Vagina (tissue), 2 donors: ENCODE data around the gene UNC13A. TPM values are rescaled to one million over a fixed set of nuclear protein-coding genes. Genes with fewer than 3 reads are reported as not detected.
A peak's percentile ranks its signal among the peaks of the same experiment; 100 is the strongest.

Source experiments
- DNase-seq, 2 donors: peaks; one replicate each; pipeline ENCODE4 v3.0.0-alpha.2; 2017; ENCODE audit errors: extremely low spot score in 2 of 2
- H3K27ac ChIP-seq: fragments of 200-600 bp; sonication (generic); one replicate; pipeline ENCODE4 v1.5.1; 2019
- H3K27me3 ChIP-seq: fragments of 200-600 bp; sonication (generic); one replicate; pipeline ENCODE4 v1.5.1; 2019
- H3K36me3 ChIP-seq, 2 donors: fragments of 200-600 bp; sonication (generic); one replicate each; pipeline ENCODE4 v1.5.1; 2017 to 2019
- H3K4me1 ChIP-seq: fragments of 200-600 bp; sonication (generic); one replicate; pipeline ENCODE4 v1.5.1; 2019
- H3K4me3 ChIP-seq, 2 donors: fragments of 200-600 bp; sonication (generic); 1 replicate in 1 of 2; 2 replicates in 1 of 2; pipeline ENCODE4 v1.5.1; 2016 to 2019
- H3K9me3 ChIP-seq: fragments of 200-600 bp; sonication (generic); one replicate; pipeline ENCODE4 v1.5.1; 2019
- CTCF ChIP-seq, 3 experiments: fragments of 450-650 bp in 2 of 3; fragments of 200-600 bp in 1 of 3; sonication (generic) in 1 of 3; IDR thresholded peaks; one replicate each; pipeline ENCODE4 v1.5.1; 2017 to 2019; ENCODE audit warnings: antibody characterized with exemption in 3 of 3, mild to moderate bottlenecking in 2 of 3, moderate library complexity in 2 of 3
- POLR2A ChIP-seq, 2 donors: fragments of 450-650 bp; IDR thresholded peaks; one replicate each; pipeline ENCODE4 v1.6.1; 2017; ENCODE audit warnings: antibody characterized with exemption in 2 of 2, mild to moderate bottlenecking in 2 of 2, moderate library complexity in 2 of 2
- POLR2AphosphoS5 ChIP-seq, 2 donors: sonication (generic); formaldehyde crosslinking; IDR thresholded peaks; one replicate each; pipeline ENCODE4 v1.9.0; 2017; ENCODE audit warnings: antibody characterized with exemption in 2 of 2, mild to moderate bottlenecking in 2 of 2, low read depth in 1 of 2; ENCODE audit not compliant: insufficient read depth in 1 of 2
- intact Hi-C: fragments of 100-400 bp; cut with DNase I; formaldehyde crosslinking; loops from one replicate; pipeline ENCODE4 v1.15.1; 2023
- total RNA-seq: library from RNA; depleted of rRNA; stranded (reverse); fragments of >200 nt; gene quantifications from one replicate; pipeline ENCODE4 v1.2.3, GENCODE V29; 2016

The UNC13A gene
- 0.49 TPM for total RNA-seq

GRCh38 chr19:17687857-17688784 lies at the start of gene UNC13A:
TSS of gene UNC13A (minus strand) at chr19:17688354. CDS start at chr19:17688199, 155 bp downstream.
- DNase-seq, result no peak
- Histone ChIP-seq H3K4me3 (peak within 1 kb of the TSS in 1 of 2 donors; percentile 10), H3K4me1 (peaks cover 18% of the 10 kb centered on the region), H3K27ac (no peak within 1 kb of the TSS), H3K27me3 (peaks cover 8% of the 10 kb centered on the region), H3K9me3 (no peaks in the 10 kb centered on the region), H3K36me3 (no peaks in the 10 kb centered on the region)
- no peak for TF ChIP-seq POLR2A (IDR thresholded peaks at IDR 0.05)
- no peak for TF ChIP-seq CTCF (IDR thresholded peaks at IDR 0.05)
- TF ChIP-seq POLR2AphosphoS5 (IDR thresholded peaks at IDR 0.05; ENCODE audit: insufficient read depth in 1 of 2, low read depth in 1 of 2), result no peak
- intact Hi-C loops, result no loop called here

- no peak for TF ChIP-seq CTCF (IDR thresholded peaks at IDR 0.05)
- no peak for TF ChIP-seq POLR2AphosphoS5 (IDR thresholded peaks at IDR 0.05; ENCODE audit: insufficient read depth in 1 of 2, low read depth in 1 of 2)
- H3K36me3 ChIP-seq, result peaks cover 0 to 26% of the 10 kb centered on the region in 2 donors
- no peak overlapping the region for H3K4me3 ChIP-seq
- DNase-seq, result no peak
- H3K27me3 ChIP-seq, result no peaks in the 10 kb centered on the region
- intact Hi-C loops, result no loop called here
- H3K9me3 ChIP-seq, result no peaks in the 10 kb centered on the region
- no peaks in the 10 kb centered on the region for H3K4me1 ChIP-seq
- H3K27ac ChIP-seq, result no peak overlapping the region
Observed at GRCh38 chr19:17737690-17738153, 49.6 kb upstream of the UNC13A start.

- no peak overlapping the region for H3K4me3 ChIP-seq
- H3K36me3 ChIP-seq, result peaks cover 0 to 37% of the 10 kb centered on the region in 2 donors
- no peaks in the 10 kb centered on the region for H3K4me1 ChIP-seq
- H3K27ac ChIP-seq, result no peak overlapping the region
- TF ChIP-seq CTCF (IDR thresholded peaks at IDR 0.05) (no peak), POLR2AphosphoS5 (IDR thresholded peaks at IDR 0.05; ENCODE audit: insufficient read depth in 1 of 2, low read depth in 1 of 2) (no peak), POLR2A (IDR thresholded peaks at IDR 0.05) (no peak)
- H3K9me3 ChIP-seq, result no peaks in the 10 kb centered on the region
- intact Hi-C loops, result no loop called here
- no peaks in the 10 kb centered on the region for H3K27me3 ChIP-seq
- no peak for DNase-seq
Observed at GRCh38 chr19:17735410-17735809, 47.3 kb upstream of the UNC13A start.

GRCh38 chr19:17734146-17734545 lies 46.0 kb upstream of the UNC13A start:
- no peaks in the 10 kb centered on the region for H3K27me3 ChIP-seq
- no peak for DNase-seq
- H3K4me3 ChIP-seq, result no peak overlapping the region
- H3K27ac ChIP-seq, result no peak overlapping the region
- no peak for TF ChIP-seq POLR2A (IDR thresholded peaks at IDR 0.05)
- no peak for TF ChIP-seq POLR2AphosphoS5 (IDR thresholded peaks at IDR 0.05; ENCODE audit: insufficient read depth in 1 of 2, low read depth in 1 of 2)
- no peak for TF ChIP-seq CTCF (IDR thresholded peaks at IDR 0.05)
- H3K9me3 ChIP-seq, result no peaks in the 10 kb centered on the region
- intact Hi-C loops, result no loop called here
- no peaks in the 10 kb centered on the region for H3K4me1 ChIP-seq
- H3K36me3 ChIP-seq, result peaks cover 0 to 45% of the 10 kb centered on the region in 2 donors

- DNase-seq, result no peak
- H3K27me3 ChIP-seq, result no peaks in the 10 kb centered on the region
- H3K9me3 ChIP-seq, result no peaks in the 10 kb centered on the region
- no peak overlapping the region for H3K27ac ChIP-seq
- peaks cover 0 to 55% of the 10 kb centered on the region in 2 donors for H3K36me3 ChIP-seq
- no peaks in the 10 kb centered on the region for H3K4me1 ChIP-seq
- TF ChIP-seq CTCF (IDR thresholded peaks at IDR 0.05) (no peak), POLR2A (IDR thresholded peaks at IDR 0.05) (no peak), POLR2AphosphoS5 (IDR thresholded peaks at IDR 0.05; ENCODE audit: insufficient read depth in 1 of 2, low read depth in 1 of 2) (no peak)
- H3K4me3 ChIP-seq, result no peak overlapping the region
- intact Hi-C loops, result no loop called here
Observed at GRCh38 chr19:17733127-17733526, 45.0 kb upstream of the UNC13A start.
